ENCODE data around the gene SHISAL1. TPM values are rescaled to one million over a fixed set of nuclear protein-coding genes. Genes with fewer than 3 reads are reported as not detected.

Gene SHISAL1
- total RNA-seq, 1 donor from 2014 or later: 7.5 TPM

DNA sequence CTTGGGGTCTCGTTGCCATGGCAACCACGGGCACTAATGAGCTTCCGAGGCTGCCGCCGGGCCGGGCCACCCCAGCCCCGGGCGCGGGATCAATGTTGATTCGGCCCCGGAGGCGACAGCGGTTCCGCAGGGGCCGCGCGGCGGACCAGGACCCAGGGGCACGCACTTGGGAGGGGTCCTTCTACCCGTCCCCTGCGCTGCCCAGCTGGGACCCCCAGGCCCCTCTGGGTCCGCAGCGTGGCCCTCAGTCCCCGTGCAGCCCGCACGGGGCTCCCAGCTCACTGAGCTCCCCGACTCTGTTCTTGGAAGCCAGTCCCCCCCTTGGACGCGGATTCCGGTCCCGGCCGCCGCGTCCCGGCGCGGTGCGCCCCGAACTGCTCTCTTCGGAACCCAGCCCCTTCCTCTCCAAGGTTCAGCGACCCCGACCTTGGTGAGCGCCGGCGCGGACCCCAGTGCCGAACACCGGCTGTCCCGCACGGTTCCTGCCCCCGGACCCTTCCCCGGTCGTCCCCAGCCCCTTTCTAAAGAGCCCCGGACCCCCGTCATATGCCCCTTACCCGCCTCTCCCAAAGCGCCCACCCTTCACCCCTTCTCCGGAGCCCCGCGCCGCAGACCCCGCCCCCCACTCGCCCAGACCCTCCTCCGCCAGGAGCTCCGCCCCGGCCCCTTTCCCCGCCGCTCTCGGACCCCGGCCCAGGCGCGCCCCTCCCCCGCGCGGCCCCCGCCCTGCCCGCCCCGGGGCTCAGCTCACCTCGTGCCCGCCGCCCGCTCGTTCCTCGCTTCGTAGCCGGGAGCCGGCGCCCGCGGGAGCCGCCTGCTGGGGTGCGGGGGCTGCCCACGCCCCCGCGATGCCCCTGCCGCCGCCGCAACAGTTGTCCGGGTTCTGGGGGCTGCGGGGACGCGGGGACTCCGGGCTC lies 18.3 kb upstream of the SHISAL1 start:
- peaks cover 15% of the 10 kb centered on the region for H3K27me3 Mint-ChIP-seq (ENCODE audit: low read depth)
- no peaks in the 10 kb centered on the region for H3K36me3 Mint-ChIP-seq (ENCODE audit: low read depth)
- peak overlapping the region; percentile 63 for H3K4me3 Mint-ChIP-seq (ENCODE audit: unreplicated experiment)
- H3K9me3 Mint-ChIP-seq (ENCODE audit: low read depth): no peaks in the 10 kb centered on the region
- TF ChIP-seq, protein P1, sequence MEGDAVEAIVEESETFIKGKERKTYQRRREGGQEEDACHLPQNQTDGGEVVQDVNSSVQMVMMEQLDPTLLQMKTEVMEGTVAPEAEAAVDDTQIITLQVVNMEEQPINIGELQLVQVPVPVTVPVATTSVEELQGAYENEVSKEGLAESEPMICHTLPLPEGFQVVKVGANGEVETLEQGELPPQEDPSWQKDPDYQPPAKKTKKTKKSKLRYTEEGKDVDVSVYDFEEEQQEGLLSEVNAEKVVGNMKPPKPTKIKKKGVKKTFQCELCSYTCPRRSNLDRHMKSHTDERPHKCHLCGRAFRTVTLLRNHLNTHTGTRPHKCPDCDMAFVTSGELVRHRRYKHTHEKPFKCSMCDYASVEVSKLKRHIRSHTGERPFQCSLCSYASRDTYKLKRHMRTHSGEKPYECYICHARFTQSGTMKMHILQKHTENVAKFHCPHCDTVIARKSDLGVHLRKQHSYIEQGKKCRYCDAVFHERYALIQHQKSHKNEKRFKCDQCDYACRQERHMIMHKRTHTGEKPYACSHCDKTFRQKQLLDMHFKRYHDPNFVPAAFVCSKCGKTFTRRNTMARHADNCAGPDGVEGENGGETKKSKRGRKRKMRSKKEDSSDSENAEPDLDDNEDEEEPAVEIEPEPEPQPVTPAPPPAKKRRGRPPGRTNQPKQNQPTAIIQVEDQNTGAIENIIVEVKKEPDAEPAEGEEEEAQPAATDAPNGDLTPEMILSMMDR (IDR thresholded peaks at IDR 0.05): no peak
- no peak overlapping the region for H3K27ac Mint-ChIP-seq (ENCODE audit: unreplicated experiment)
- DNase-seq (ENCODE audit: low spot score): no peak
- H3K4me1 Mint-ChIP-seq (ENCODE audit: low read depth): peaks cover 26% of the 10 kb centered on the region

DNA sequence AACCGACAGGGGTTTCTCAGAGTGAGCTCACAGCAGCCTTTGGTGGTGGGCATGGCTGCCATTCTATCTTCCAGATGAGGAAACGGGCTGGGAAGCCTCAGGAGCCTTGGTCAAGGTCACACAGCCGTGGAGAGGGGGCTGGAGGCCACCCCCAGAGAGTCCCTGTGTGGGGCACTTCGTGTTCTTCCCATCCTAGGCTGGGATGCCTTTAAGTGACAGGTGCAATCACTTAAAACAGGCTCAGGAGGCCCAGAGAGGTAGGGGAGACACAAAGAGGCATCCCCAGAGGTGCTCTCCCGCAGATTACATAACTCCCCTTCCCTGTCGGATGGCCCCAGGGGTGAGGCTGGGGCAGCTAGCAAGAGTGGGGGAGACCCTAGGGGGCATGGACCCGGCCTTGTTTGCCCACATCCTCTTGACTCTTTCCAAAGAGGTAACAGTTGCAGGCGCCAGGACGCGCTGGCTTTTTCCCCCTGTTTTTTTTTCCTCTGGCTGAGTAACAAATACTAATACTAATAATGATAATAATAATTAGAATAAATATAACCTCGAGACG lies 17.5 kb upstream of the SHISAL1 start:
- Mint-ChIP-seq H3K36me3 (ENCODE audit: low read depth) (no peaks in the 10 kb centered on the region), H3K4me1 (ENCODE audit: low read depth) (peaks cover 32% of the 10 kb centered on the region), H3K4me3 (ENCODE audit: unreplicated experiment) (peak overlapping the region; percentile 39), H3K9me3 (ENCODE audit: low read depth) (no peaks in the 10 kb centered on the region), H3K27ac (ENCODE audit: unreplicated experiment) (no peak overlapping the region), H3K27me3 (ENCODE audit: low read depth) (peaks cover 17% of the 10 kb centered on the region)
- DNase-seq (ENCODE audit: low spot score): no peak
- TF ChIP-seq, protein P1 (IDR thresholded peaks at IDR 0.05): no peak

GRCh38 chr22:44329179-44329796 lies 16.5 kb upstream of the SHISAL1 start:
- no peaks in the 10 kb centered on the region for H3K36me3 Mint-ChIP-seq (ENCODE audit: low read depth)
- no peak overlapping the region for H3K4me3 Mint-ChIP-seq (ENCODE audit: unreplicated experiment)
- no peak for DNase-seq (ENCODE audit: low spot score)
- no peak overlapping the region for H3K27ac Mint-ChIP-seq (ENCODE audit: unreplicated experiment)
- TF ChIP-seq, protein P1 (IDR thresholded peaks at IDR 0.05): peak; percentile 37
- H3K27me3 Mint-ChIP-seq (ENCODE audit: low read depth): peaks cover 17% of the 10 kb centered on the region
- H3K4me1 Mint-ChIP-seq (ENCODE audit: low read depth): peaks cover 32% of the 10 kb centered on the region
- H3K9me3 Mint-ChIP-seq (ENCODE audit: low read depth): no peaks in the 10 kb centered on the region

DNA sequence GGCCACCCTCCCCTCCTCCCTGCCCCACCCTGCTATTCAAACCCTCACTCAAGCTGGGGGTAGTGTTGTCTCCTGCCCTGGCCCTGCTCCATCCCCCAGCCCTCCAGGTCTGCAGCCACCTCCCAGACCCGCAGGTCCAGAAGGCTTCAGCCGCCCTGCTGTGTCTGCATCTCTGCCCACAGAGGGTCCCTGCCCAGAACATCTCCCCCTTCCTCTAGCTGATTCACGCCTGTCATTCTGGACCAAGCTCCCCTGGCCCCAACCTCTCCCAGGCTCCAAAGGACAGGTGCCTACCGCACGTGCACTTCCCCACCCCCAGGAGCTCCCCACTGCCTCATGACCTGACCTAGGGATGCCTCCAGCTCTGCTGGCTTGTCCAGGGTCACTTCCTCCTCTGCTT lies 16.0 kb upstream of the SHISAL1 start:
- Mint-ChIP-seq H3K9me3 (ENCODE audit: low read depth) (no peaks in the 10 kb centered on the region), H3K4me3 (ENCODE audit: unreplicated experiment) (no peak overlapping the region), H3K27me3 (ENCODE audit: low read depth) (peaks cover 17% of the 10 kb centered on the region), H3K36me3 (ENCODE audit: low read depth) (no peaks in the 10 kb centered on the region), H3K27ac (ENCODE audit: unreplicated experiment) (peak overlapping the region; percentile 54), H3K4me1 (ENCODE audit: low read depth) (peaks cover 32% of the 10 kb centered on the region)
- no peak for DNase-seq (ENCODE audit: low spot score)
- TF ChIP-seq, protein P1 (IDR thresholded peaks at IDR 0.05): no peak

GRCh38 chr22:44328326-44328725 lies 15.6 kb upstream of the SHISAL1 start:
- Mint-ChIP-seq H3K36me3 (ENCODE audit: low read depth) (no peaks in the 10 kb centered on the region), H3K9me3 (ENCODE audit: low read depth) (no peaks in the 10 kb centered on the region), H3K4me1 (ENCODE audit: low read depth) (peaks cover 32% of the 10 kb centered on the region), H3K27me3 (ENCODE audit: low read depth) (peaks cover 17% of the 10 kb centered on the region), H3K27ac (ENCODE audit: unreplicated experiment) (no peak overlapping the region), H3K4me3 (ENCODE audit: unreplicated experiment) (no peak overlapping the region)
- DNase-seq (ENCODE audit: low spot score): no peak
- TF ChIP-seq, protein P1 (IDR thresholded peaks at IDR 0.05): no peak
